Adipocyte (in vitro differentiated cells): Measurements from ENCODE around the gene GALK1.
"Not testable (repeated sequence)": the region's sequence is repeated elsewhere in the genome, so short reads cannot be mapped to it uniquely, and the experiment has no call there.

Experiments used
- DNase-seq: peaks from one replicate; pipeline ENCODE4 v3.0.0-alpha.2; 2015; ENCODE audit warnings: low read depth
- H3K27me3 ChIP-seq: replicated peaks from 2 replicates; pipeline ENCODE4 v1.7.0; 2013; ENCODE audit warnings: mild to moderate bottlenecking, low read length, moderate library complexity; ENCODE audit not compliant: control insufficient read depth, insufficient read depth
- H3K36me3 ChIP-seq: 2 replicates; pipeline ENCODE4 v1.7.0; 2013; ENCODE audit warnings: low read length, mild to moderate bottlenecking, moderate library complexity; ENCODE audit not compliant: control insufficient read depth, insufficient read depth, severe bottlenecking
- H3K4me1 ChIP-seq: 2 replicates; pipeline ENCODE4 v1.7.0; 2013; ENCODE audit warnings: mild to moderate bottlenecking, low read length, moderate library complexity; ENCODE audit not compliant: control insufficient read depth, insufficient read depth
- H3K4me3 ChIP-seq: 2 replicates; pipeline ENCODE4 v1.7.0; 2013; ENCODE audit warnings: mild to moderate bottlenecking, low read length, moderate library complexity
- H3K9ac ChIP-seq: 2 replicates; pipeline ENCODE4 v1.7.0; 2013; ENCODE audit warnings: mild to moderate bottlenecking, low read length, moderate library complexity
- H3K9me3 ChIP-seq: 2 replicates; pipeline ENCODE4 v1.7.0; 2013; ENCODE audit warnings: mild to moderate bottlenecking, low read length, moderate library complexity; ENCODE audit not compliant: control insufficient read depth

Gene GALK1

DNA sequence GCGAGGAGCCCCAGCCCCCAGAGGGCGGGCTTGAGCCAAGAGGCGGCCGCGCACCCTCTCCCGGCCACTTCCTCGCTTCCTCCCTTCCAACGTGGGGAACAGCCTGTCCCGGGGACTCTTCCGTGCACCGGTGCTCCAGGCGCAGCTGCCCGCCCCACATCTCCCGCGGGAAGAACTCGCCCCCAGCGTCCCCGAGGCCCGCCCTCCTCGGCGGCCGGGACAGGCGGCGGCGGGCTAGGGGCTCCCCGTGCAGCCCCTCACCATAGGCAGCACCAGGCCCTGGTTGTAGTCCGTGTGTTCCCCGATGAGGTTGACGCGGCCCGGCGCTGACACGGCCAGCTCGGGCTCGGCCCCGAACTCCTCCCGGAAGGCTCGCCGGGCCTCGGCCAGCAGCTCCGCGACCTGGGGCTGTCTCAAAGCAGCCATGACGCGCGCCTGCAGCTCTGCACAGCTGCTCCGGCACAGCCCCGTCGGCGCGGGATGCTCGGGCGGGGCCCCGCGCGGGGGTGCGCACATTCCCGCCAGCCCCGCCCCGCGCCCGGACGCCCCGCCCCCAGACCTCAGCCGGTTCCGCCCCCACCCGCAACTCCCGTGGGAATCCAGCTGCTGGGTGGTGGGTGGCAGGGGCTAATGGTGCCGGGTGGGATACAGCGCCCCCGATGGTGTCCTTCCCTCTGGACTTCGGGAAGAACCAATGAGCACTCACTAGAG lies at the start of gene GALK1:
TSS of gene GALK1 (minus strand) at position 482 of the 711 bp plus-strand sequence. CDS start at position 426, 56 bp downstream.
- Histone ChIP-seq H3K9ac (peak within 1 kb of the TSS; percentile 88), H3K4me1 (peaks cover 10% of the 10 kb centered on the region)
- peak; percentile 90 for DNase-seq

DNA sequence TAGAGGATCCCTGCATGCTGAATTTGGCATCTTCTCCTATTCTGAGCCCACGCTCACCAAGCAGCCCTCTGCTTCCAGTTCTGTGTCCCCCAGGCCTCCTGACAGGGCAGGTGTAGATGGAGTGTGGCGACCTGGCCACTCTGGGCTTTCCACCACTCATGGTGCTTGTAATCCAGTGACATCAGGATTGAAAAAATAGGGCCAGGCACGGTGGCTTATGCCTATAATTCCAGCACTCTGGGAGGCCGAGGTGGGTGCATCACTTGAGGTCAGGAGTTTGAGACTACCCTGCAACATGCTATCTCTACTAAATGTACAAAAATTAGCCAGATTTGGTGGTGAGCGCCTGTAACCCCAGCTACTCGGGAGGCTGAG lies 49.0 kb upstream of the GALK1 start:
- no peaks in the 10 kb centered on the region for H3K9me3 ChIP-seq
- peaks cover 21% of the 10 kb centered on the region for H3K4me1 ChIP-seq
- DNase-seq, result no peak
- no peak overlapping the region for H3K9ac ChIP-seq
- peaks cover 70% of the 10 kb centered on the region for H3K36me3 ChIP-seq
- H3K27me3 ChIP-seq, result no peaks in the 10 kb centered on the region
- H3K4me3 ChIP-seq, result no peak overlapping the region

More for the DNA sequence above, at the start of gene GALK1:
- no peaks in the 10 kb centered on the region for H3K36me3 ChIP-seq
- no peaks in the 10 kb centered on the region for H3K9me3 ChIP-seq
- no peaks in the 10 kb centered on the region for H3K27me3 ChIP-seq
- H3K4me3 ChIP-seq, result peak within 1 kb of the TSS; percentile 86

DNA sequence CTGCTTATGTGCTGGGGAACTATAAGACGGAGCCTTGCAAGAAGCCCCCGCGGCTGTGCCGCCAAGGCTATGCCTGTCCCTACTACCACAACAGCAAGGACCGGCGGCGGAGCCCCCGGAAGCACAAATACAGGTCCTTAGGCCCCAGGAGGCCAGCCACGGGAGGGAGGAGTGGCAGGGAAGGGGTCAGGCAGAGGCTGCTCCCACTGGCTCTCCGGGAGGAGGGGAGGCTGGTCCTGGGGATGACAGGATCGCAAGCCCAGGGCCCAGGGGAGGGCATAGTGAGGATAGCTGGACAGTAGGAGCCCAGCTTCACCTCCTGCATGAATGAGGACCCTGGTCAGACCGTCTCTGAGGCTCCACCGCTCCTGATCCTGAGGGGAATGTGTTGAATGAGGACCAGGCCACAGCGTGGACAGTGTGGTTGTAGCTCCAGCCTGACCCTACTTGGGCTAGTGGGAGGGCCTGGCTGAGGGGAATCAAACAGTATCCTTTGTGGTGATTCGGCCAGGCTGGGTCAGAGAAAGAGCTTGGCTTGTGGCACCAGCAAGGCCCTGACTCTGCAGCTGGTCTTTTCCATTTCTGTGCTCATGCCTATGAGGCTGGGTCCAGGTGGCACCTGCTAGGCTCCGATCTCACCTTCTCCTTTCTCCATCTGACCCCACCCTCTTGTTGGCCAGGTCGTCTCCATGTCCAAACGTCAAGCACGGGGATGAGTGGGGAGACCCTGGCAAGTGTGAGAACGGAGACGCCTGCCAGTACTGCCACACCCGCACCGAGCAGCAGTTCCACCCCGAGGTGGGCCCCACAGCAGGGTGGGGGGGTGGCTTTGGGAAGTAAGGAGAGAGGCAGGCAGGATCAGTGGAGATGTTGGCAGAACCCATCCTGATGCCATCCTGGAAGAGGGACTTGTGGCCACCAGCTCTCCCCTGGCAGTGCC lies 48.4 kb upstream of the GALK1 start:
- Histone ChIP-seq H3K4me1 (peaks cover 27% of the 10 kb centered on the region), H3K36me3 (peaks cover 64% of the 10 kb centered on the region)

DNA sequence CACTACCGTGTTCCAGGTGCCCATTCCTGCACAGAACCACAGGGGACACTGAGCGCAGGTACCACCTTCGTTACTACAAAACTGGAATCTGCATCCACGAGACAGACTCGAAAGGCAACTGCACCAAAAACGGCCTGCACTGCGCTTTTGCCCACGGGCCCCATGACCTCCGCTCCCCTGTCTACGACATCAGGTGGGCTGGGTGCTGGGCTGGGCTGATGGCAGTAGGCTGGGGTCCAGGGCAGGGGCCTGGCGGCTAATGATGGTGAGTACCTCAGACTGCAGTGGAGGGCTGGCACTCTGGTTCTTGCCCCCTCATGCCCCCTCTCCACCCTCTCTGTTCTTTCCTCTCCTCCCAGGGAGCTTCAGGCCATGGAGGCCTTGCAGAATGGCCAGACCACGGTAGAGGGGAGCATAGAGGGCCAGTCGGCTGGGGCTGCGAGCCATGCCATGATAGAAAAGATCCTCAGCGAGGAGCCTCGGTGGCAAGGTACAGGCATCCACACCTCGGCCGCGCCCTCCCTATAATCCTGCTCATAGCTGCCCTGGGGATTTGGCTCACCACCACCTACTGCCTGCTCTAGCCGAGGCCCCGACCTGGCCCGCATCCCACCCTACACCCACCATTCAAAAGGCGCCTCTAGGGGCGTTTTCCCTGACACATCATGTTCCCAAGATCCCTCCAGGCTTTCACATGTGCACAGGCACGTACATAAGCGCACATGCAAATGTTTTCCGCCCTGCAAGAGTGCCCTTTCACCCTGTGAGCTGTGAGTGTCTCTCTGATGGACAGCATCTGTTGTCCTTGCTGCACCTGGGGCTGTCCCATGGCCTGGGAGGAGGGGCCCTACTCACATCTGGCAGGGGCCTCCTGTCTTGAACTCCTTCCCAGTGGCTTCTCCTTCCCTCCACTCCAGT lies 47.4 kb upstream of the GALK1 start:
- peaks cover 54% of the 10 kb centered on the region for H3K36me3 ChIP-seq
- no peaks in the 10 kb centered on the region for H3K27me3 ChIP-seq
- no peak overlapping the region for H3K4me3 ChIP-seq
- no peak overlapping the region for H3K9ac ChIP-seq
- DNase-seq, result no peak
- H3K4me1 ChIP-seq, result peaks cover 27% of the 10 kb centered on the region
- no peaks in the 10 kb centered on the region for H3K9me3 ChIP-seq

More for the DNA sequence above, 48.4 kb upstream of the GALK1 start:
- H3K27me3 ChIP-seq, result no peaks in the 10 kb centered on the region
- no peak overlapping the region for H3K4me3 ChIP-seq
- no peak for DNase-seq
- H3K9ac ChIP-seq, result no peak overlapping the region
- H3K9me3 ChIP-seq, result no peaks in the 10 kb centered on the region

DNA sequence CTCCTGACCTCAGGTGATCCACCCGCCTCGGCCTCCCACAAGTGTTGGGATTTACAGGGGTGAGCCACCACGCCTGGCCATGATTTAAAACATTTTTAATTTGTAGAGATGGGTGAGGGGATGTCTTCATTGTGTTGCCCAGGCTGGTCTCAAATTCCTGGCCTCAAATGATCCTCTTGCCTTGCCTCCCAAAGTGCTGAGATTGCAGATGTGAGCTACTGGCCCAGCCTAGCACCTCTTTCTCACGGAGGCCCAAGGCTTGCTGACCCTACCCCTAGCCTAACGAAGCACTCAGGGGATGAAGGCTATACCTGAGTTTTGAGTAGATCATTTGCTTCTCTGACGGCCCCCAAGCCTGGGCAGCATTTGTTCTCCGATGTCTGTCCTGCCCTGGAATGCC lies 46.2 kb upstream of the GALK1 start:
- H3K36me3 ChIP-seq, result peaks cover 43% of the 10 kb centered on the region
- H3K27me3 ChIP-seq, result no peaks in the 10 kb centered on the region
- no peak for DNase-seq
- no peak overlapping the region for H3K9ac ChIP-seq
- H3K9me3 ChIP-seq, result no peaks in the 10 kb centered on the region
- H3K4me1 ChIP-seq, result peaks cover 27% of the 10 kb centered on the region
- no peak overlapping the region for H3K4me3 ChIP-seq

DNA sequence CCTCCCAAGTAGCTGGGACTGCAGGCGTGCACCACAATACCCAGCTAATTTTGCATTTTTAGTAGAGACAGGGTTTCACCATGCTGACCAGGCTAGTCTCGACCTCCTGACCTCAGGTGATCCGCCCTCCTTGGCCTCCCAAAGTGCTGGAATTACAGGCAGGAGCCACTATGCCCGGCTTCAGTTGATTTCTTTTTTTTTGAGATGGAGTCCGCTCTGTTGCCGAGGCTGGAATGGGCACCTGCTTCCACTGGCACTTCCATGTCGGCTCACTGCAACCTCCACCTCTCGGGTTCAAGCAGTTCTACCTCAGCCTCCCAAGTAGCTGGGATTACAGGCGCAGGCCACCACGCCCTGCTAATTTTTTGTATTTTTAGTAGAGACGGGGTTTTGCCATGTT lies 45.8 kb upstream of the GALK1 start:
- not testable (repeated sequence) for H3K27me3 ChIP-seq, H3K4me3 ChIP-seq, H3K9me3 ChIP-seq, DNase-seq, H3K9ac ChIP-seq
- peaks cover 43% of the 10 kb centered on the region for H3K36me3 ChIP-seq
- H3K4me1 ChIP-seq, result peaks cover 27% of the 10 kb centered on the region

DNA sequence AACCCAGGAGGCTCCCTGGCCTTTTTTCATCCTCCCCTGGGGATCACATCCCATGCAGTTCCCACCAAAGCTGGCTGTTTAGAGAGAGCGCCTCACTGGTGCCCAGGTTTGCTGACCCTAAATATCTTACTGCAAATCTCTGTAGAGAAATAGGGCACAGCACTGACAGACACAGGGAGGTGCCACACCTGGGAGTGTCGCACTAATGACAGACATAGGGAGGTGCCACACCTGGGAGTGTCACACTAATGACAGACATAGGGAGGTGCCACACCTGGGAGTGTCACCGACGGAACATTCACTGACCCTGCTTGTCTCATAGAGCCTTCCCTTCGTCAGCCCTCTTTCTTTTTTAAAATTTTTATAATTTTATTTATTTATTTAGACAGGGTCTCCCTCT lies 45.2 kb upstream of the GALK1 start:
- Histone ChIP-seq H3K4me1 (peaks cover 27% of the 10 kb centered on the region), H3K36me3 (peaks cover 43% of the 10 kb centered on the region), H3K9ac (no peak overlapping the region), H3K9me3 (no peaks in the 10 kb centered on the region), H3K27me3 (no peaks in the 10 kb centered on the region), H3K4me3 (no peak overlapping the region)
- no peak for DNase-seq

GRCh38 chr17:75809631-75810111 lies 44.7 kb upstream of the GALK1 start:
- H3K27me3 ChIP-seq, result no peaks in the 10 kb centered on the region
- H3K9ac ChIP-seq, result peak overlapping the region; percentile 0
- peaks cover 38% of the 10 kb centered on the region for H3K36me3 ChIP-seq
- no peak for DNase-seq
- H3K4me1 ChIP-seq, result peaks cover 21% of the 10 kb centered on the region
- no peaks in the 10 kb centered on the region for H3K9me3 ChIP-seq
- H3K4me3 ChIP-seq, result no peak overlapping the region

DNA sequence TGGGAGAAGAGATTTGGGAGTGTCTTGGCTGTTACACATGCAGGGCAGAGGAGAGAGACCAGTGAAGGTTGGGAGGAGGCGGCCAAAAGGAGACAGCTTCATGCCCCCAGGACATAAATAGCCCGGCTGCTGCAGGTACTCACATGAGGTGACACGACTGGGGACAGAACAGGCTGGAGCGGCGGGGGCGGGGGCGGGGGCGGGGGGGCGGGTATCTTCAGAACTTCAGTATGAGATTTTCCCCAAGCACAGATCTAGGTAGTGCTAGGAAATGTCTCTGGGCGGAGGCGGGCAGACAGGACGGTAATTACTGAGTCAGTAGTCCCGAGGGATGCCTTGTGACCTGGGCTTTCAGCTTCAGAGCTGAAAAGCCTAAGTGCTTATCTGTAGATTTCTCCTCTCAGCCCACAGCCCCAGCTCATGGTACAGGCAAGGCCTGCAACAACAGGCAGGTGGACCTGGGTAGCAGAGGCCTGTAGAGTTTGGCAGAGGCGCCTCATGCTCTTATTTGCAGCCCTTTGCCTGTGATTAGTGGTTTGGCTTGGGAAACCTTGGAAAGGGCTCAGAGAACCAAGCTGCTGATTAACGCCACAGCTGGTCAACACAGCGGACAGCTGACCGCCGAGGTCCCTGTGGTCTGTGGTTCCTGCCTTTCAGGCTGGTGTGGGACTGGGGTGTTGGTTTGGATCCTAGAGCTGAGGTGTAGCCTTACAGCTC lies 44.1 kb upstream of the GALK1 start:
- Histone ChIP-seq H3K36me3 (peaks cover 33% of the 10 kb centered on the region), H3K9ac (peak overlapping the region; percentile 48), H3K4me3 (no peak overlapping the region), H3K4me1 (peaks cover 18% of the 10 kb centered on the region), H3K27me3 (no peaks in the 10 kb centered on the region), H3K9me3 (no peaks in the 10 kb centered on the region)
- peak; percentile 35 for DNase-seq

DNA sequence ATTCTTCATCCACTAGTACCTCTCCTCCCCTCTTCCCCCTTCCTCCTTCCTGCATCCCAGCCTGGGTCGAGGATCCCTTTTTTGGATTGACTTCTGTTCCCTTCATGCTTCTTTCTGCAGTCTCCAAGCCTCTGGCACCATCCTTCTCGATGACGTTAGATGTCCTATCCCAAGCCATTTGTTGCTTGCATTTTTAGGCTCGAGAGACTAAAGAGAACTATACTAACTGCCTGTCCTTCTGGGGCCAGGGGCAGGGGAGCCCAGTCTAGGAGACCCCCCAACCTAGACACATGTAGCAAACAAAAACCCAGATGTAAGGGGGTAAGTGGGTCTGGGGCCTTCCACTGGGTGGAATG lies 43.5 kb upstream of the GALK1 start:
- H3K4me3 ChIP-seq, result no peak overlapping the region
- DNase-seq, result no peak
- peaks cover 32% of the 10 kb centered on the region for H3K36me3 ChIP-seq
- H3K9ac ChIP-seq, result peak overlapping the region; percentile 48
- no peaks in the 10 kb centered on the region for H3K9me3 ChIP-seq
- peaks cover 18% of the 10 kb centered on the region for H3K4me1 ChIP-seq
- H3K27me3 ChIP-seq, result no peaks in the 10 kb centered on the region
